Peyer's patch (tissue), 4 donors: ENCODE results near the gene ANO6. TPM values are rescaled to one million over a fixed set of nuclear protein-coding genes. Genes with fewer than 3 reads are reported as not detected.

Experiments used
- DNase-seq, 3 donors: peaks; one replicate each; pipeline ENCODE4 v3.0.0-alpha.2; 2017 to 2019
- H3K27ac ChIP-seq, 4 donors: fragments of 200-600 bp; sonication (generic); one replicate each; pipeline ENCODE4 v1.5.1; 2016 to 2019
- H3K27me3 ChIP-seq, 2 donors: fragments of 200-600 bp; sonication (generic); one replicate each; pipeline ENCODE4 v1.5.1; 2019
- H3K36me3 ChIP-seq, 3 donors: fragments of 200-600 bp; sonication (generic); one replicate each; pipeline ENCODE4 v1.5.1; 2016 to 2019
- H3K4me1 ChIP-seq, 4 donors: fragments of 200-600 bp; sonication (generic); one replicate each; pipeline ENCODE4 v1.5.1; 2016 to 2019
- H3K4me3 ChIP-seq, 4 donors: fragments of 200-600 bp; sonication (generic); 1 replicate in 3 of 4; 2 replicates in 1 of 4; pipeline ENCODE4 v1.5.1; 2016 to 2019; ENCODE audit warnings: mild to moderate bottlenecking in 1 of 4
- H3K9me3 ChIP-seq, 4 donors: fragments of 200-600 bp; sonication (generic); one replicate each; pipeline ENCODE4 v1.5.1; 2016 to 2019; ENCODE audit warnings: mild to moderate bottlenecking in 1 of 4
- POLR2A ChIP-seq, 2 donors: fragments of 450-650 bp; IDR thresholded peaks; one replicate each; pipeline ENCODE4 v1.5.1; 2017; ENCODE audit warnings: antibody characterized with exemption in 2 of 2, mild to moderate bottlenecking in 2 of 2, moderate library complexity in 2 of 2
- total RNA-seq, 4 donors: library from RNA; depleted of rRNA; stranded (reverse); fragments of >200 nt; gene quantifications; one replicate each; pipeline ENCODE4 v1.1.0, GENCODE V29; 2016
- TF ChIP-seq, protein P1 (sequence below), 6 experiments: fragments of 450-650 bp in 4 of 6; fragments of 200-600 bp in 2 of 6; sonication (generic) in 1 of 6; IDR thresholded peaks; one replicate each; pipeline ENCODE4 v1.5.1; 2017 to 2019; ENCODE audit warnings: antibody characterized with exemption in 6 of 6, mild to moderate bottlenecking in 3 of 6, moderate library complexity in 1 of 6

Gene ANO6
- total RNA-seq, 4 donors from 2014 or later, result 28.9 to 93.3 (median 57.5) TPM

DNA sequence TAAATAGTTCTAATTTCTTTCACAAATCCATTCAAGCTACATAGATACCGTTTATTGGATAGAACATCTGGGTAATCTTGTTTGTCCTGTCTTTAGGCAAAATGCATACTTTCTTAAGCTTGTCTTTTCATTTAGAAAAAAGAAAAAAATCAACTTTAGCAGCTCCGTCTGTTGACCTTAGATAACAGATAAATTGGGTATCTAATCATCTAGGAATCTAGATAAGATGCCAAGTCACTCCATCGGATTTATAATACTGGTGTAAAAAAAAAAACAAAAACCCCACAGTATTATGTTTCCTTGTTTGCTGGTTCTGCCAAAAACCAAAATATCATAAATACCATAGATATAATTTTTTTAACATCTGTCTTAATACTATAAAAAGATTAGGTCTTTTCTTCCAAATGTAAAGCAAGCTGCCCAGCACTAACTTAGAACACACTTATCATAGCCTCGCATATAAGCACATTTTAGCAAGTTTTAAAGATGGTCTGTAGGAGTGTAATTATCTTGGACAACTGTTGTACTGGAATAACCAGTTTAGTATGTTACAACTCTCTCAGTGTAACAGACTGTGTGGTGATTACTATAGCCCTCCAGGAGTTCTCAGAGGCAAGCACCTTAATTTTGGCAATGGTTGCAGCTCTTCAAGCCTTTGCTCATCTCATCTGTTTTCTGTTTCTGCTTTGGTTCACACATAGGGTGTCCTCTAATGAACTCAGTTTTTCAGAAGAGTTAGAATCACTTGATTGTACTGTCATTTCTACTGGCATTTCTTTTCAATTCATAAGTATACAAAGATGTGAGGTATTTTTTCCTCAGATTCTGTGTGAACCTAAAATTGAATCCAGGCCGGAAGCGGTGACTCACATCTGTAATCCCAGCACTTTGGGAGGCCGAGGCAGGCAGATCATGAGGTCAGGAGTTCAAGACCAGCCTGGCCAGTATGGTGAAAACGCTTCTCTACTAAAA, 83.1 kb downstream of the ANO6 start:
- Histone ChIP-seq H3K9me3 (no peaks in the 10 kb centered on the region), H3K27ac (peak overlapping the region in 2 of 4 donors; percentile 5 to 20), H3K4me1 (peaks cover 0 to 8% (median 0%) of the 10 kb centered on the region in 4 donors), H3K4me3 (no peak overlapping the region), H3K36me3 (no peaks in the 10 kb centered on the region), H3K27me3 (no peaks in the 10 kb centered on the region)
- no peak for DNase-seq
- TF ChIP-seq POLR2A (IDR thresholded peaks at IDR 0.05), result no peak
- TF ChIP-seq, protein P1, sequence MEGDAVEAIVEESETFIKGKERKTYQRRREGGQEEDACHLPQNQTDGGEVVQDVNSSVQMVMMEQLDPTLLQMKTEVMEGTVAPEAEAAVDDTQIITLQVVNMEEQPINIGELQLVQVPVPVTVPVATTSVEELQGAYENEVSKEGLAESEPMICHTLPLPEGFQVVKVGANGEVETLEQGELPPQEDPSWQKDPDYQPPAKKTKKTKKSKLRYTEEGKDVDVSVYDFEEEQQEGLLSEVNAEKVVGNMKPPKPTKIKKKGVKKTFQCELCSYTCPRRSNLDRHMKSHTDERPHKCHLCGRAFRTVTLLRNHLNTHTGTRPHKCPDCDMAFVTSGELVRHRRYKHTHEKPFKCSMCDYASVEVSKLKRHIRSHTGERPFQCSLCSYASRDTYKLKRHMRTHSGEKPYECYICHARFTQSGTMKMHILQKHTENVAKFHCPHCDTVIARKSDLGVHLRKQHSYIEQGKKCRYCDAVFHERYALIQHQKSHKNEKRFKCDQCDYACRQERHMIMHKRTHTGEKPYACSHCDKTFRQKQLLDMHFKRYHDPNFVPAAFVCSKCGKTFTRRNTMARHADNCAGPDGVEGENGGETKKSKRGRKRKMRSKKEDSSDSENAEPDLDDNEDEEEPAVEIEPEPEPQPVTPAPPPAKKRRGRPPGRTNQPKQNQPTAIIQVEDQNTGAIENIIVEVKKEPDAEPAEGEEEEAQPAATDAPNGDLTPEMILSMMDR (IDR thresholded peaks at IDR 0.05), result no peak

DNA sequence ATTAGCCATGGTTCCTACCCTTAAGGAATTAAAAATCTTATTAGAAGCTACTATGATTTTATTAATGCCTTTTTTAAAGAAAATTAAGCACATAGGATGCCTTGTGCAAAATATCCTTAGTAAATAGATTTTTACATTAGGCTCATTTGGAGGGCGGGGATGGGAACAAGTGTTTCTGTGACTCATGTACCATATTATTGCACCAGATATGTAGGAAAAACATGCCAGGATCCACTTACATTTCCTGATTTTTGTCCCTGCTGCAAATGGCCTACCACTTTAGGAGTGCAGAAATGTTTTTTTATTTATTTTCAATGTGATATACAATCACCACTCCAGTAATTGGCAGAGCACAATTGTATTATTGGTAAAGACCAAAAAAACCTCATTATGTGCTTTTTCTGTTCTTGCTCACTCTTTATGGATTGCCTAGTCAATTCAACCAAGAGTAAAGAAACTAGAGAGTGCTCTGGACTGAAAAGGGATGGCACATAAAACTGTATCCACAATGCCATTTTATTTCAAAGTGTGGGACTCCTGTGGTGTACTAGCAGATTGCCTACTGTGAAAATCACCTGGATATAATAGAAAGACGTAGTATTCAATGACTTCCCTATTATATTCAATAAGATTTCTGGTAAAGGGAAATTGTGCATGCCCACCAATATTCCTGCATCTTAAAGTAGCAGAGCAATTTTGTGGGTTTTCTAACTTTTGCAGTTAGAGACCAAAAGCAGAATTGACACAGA, 86.9 kb downstream of the ANO6 start:
- Histone ChIP-seq H3K4me1 (peaks cover 0 to 5% (median 0%) of the 10 kb centered on the region in 4 donors), H3K4me3 (no peak overlapping the region), H3K9me3 (no peaks in the 10 kb centered on the region), H3K27ac (no peak overlapping the region), H3K27me3 (no peaks in the 10 kb centered on the region), H3K36me3 (no peaks in the 10 kb centered on the region)
- DNase-seq, result no peak
- TF ChIP-seq POLR2A (IDR thresholded peaks at IDR 0.05), result no peak
- TF ChIP-seq, protein P1 (IDR thresholded peaks at IDR 0.05), result no peak

DNA sequence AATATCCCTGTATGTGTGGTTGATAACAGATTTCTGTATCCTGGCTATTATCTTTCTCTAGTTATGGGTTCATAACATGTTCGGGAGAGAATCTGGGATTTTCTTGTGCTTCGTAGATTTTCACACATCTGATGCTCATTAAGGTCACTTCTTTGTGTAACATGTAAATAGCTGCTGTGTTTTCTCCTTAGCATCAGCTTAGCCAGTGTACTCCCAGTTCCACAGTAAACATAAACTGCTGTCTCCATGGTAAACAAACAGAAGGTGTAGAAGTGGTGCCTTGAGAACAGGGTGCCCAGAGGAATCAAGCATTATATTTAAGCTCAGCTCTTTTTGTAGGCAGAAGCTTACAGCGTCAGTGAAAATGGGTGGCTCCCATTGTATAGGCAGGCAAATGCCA, 88.0 kb downstream of the ANO6 start:
- Histone ChIP-seq H3K4me3 (no peak overlapping the region), H3K9me3 (no peaks in the 10 kb centered on the region), H3K36me3 (no peaks in the 10 kb centered on the region), H3K4me1 (peaks cover 0 to 3% (median 0%) of the 10 kb centered on the region in 4 donors), H3K27me3 (no peaks in the 10 kb centered on the region), H3K27ac (no peak overlapping the region)
- no peak for DNase-seq
- TF ChIP-seq, protein P1 (IDR thresholded peaks at IDR 0.05), result no peak
- TF ChIP-seq POLR2A (IDR thresholded peaks at IDR 0.05), result no peak

DNA sequence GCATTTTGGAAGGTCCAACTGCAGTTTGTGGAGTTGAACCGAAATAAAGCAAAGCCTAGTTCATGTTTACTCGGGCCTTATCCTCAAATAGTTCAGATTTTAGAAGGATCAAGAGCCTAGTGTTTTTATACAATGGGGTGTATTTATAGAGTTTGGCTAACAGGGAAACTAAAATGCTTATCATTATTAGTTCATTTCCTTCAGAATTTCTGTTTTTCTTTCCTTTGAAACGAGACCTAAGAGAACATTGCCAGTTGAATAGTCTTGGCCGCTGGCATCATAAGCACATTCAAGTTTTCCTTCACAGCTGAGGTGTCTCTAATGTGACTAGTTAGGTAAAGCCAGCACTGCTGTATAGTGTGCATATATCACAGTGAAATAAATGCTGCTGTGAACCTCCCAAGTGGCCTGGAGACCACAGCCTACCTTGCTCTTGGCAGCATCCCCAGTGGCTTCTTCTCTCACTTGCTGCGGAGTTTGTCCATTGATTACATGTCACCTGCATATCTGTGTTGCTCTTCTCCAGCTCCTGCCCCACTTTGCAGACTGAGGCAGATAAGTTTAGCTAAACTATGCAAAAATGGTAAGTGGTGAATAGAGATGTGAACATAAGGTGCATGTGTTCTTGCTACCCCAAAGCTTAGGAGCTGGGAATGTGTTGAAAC, 88.8 kb downstream of the ANO6 start:
- Histone ChIP-seq H3K27ac (peak overlapping the region in 1 of 4 donors; percentile 24), H3K4me3 (no peak overlapping the region), H3K36me3 (no peaks in the 10 kb centered on the region), H3K4me1 (no peaks in the 10 kb centered on the region), H3K9me3 (no peaks in the 10 kb centered on the region), H3K27me3 (no peaks in the 10 kb centered on the region)
- no peak for DNase-seq
- TF ChIP-seq, protein P1 (IDR thresholded peaks at IDR 0.05), result no peak
- no peak for TF ChIP-seq POLR2A (IDR thresholded peaks at IDR 0.05)

DNA sequence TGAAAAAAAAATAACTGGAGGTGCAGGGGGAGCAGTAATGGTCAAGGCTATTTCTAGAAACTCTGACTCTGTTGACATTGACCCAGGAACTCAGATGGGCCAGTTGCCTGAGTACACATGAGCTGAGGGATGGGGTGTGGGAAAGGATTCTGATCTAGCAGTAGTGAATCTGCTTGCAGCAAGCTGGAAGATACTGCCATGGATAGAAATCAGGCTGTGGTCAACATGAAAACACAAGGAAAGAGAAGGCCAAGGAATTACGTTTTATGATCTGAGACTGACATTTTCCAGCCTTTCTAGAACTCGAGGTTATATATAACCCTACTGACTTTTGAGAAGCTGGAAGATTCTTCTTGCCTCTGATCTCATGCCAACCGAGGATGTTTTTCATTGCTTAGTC, 90.0 kb downstream of the ANO6 start:
- Histone ChIP-seq H3K27me3 (no peaks in the 10 kb centered on the region), H3K27ac (peak overlapping the region in 1 of 4 donors; percentile 20), H3K4me3 (no peak overlapping the region), H3K4me1 (no peaks in the 10 kb centered on the region), H3K36me3 (no peaks in the 10 kb centered on the region), H3K9me3 (no peaks in the 10 kb centered on the region)
- TF ChIP-seq POLR2A (IDR thresholded peaks at IDR 0.05), result no peak
- TF ChIP-seq, protein P1 (IDR thresholded peaks at IDR 0.05), result no peak
- no peak for DNase-seq
